NCI-H345 (cell line): Measurements from ENCODE around the gene TBC1D22A.
"Not testable (repeated sequence)": the region's sequence is repeated elsewhere in the genome, so short reads cannot be mapped to it uniquely, and the experiment has no call there.

Experiments
- DNase-seq: peaks from one replicate; lab custom pipeline; 2025; lab: John Stamatoyannopoulos, UW

The TBC1D22A gene

GRCh38 chr22:47047321-47048122 is 285.1 kb downstream of the TBC1D22A start:
- DNase-seq = no peak

GRCh38 chr22:47048123-47049077 is 285.9 kb downstream of the TBC1D22A start:
- DNase-seq = no peak

GRCh38 chr22:47049078-47049624 is 286.7 kb downstream of the TBC1D22A start:
- DNase-seq = no peak

- not testable (repeated sequence) for DNase-seq
These were observed 287.4 kb downstream of the TBC1D22A start for GRCh38 chr22:47049736-47050400.

GRCh38 chr22:47050401-47051051 is 288.1 kb downstream of the TBC1D22A start:
- no peak for DNase-seq

GRCh38 chr22:47051441-47052071 is 289.1 kb downstream of the TBC1D22A start:
- DNase-seq = peak; percentile 83

- DNase-seq = no peak
These were observed 290.0 kb downstream of the TBC1D22A start for GRCh38 chr22:47052236-47053012.

- no peak for DNase-seq
These were observed 290.7 kb downstream of the TBC1D22A start for GRCh38 chr22:47053013-47053725.

- DNase-seq = no peak
These were observed 291.3 kb downstream of the TBC1D22A start for GRCh38 chr22:47053726-47054141.

GRCh38 chr22:47054231-47055072 is 292.0 kb downstream of the TBC1D22A start:
- no peak for DNase-seq

GRCh38 chr22:47055073-47055355 is 292.6 kb downstream of the TBC1D22A start:
- no peak for DNase-seq

- DNase-seq = no peak
These were observed 293.0 kb downstream of the TBC1D22A start for GRCh38 chr22:47055461-47055860.

- DNase-seq = no peak
These were observed 293.5 kb downstream of the TBC1D22A start for GRCh38 chr22:47055921-47056320.

GRCh38 chr22:47056361-47056760 is 293.9 kb downstream of the TBC1D22A start:
- DNase-seq = no peak

GRCh38 chr22:47056776-47057470 is 294.5 kb downstream of the TBC1D22A start:
- DNase-seq = no peak

- no peak for DNase-seq
These were observed 295.6 kb downstream of the TBC1D22A start for GRCh38 chr22:47057916-47058585.

- DNase-seq = no peak
These were observed 296.6 kb downstream of the TBC1D22A start for GRCh38 chr22:47059076-47059475.
